ENCODE data around the gene DLG2. TPM values are rescaled to one million over a fixed set of nuclear protein-coding genes. Genes with fewer than 3 reads are reported as not detected.

The DLG2 gene
- total RNA-seq, 1 donor from 2014 or later, result 5.9 TPM

DNA sequence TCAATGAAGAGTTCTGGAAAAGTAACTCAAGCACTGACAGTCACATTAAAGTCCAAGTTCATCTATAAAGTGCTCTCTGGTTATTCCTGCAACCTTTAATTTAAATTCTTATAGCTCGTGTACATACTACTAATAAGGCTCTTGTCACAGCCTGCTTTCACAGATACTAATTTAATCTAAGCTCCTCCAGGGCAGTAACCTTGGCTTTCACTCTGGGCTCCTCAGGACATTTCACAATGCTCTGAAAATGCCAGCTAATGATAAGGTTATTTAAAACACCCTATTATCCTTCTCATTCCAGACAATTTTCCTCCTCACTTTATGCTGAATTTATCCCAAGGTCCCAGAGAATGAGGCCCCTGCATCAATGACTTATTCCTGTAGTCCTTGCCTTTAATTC is 2098.3 kb downstream of the DLG2 start:
- Mint-ChIP-seq H3K27ac (no peak overlapping the region), H3K27me3 (no peaks in the 10 kb centered on the region), H3K9me3 (no peaks in the 10 kb centered on the region), H3K36me3 (no peaks in the 10 kb centered on the region), H3K4me3 (no peak overlapping the region), H3K4me1 (ENCODE audit: unreplicated experiment) (no peaks in the 10 kb centered on the region)
- TF ChIP-seq, protein P1, sequence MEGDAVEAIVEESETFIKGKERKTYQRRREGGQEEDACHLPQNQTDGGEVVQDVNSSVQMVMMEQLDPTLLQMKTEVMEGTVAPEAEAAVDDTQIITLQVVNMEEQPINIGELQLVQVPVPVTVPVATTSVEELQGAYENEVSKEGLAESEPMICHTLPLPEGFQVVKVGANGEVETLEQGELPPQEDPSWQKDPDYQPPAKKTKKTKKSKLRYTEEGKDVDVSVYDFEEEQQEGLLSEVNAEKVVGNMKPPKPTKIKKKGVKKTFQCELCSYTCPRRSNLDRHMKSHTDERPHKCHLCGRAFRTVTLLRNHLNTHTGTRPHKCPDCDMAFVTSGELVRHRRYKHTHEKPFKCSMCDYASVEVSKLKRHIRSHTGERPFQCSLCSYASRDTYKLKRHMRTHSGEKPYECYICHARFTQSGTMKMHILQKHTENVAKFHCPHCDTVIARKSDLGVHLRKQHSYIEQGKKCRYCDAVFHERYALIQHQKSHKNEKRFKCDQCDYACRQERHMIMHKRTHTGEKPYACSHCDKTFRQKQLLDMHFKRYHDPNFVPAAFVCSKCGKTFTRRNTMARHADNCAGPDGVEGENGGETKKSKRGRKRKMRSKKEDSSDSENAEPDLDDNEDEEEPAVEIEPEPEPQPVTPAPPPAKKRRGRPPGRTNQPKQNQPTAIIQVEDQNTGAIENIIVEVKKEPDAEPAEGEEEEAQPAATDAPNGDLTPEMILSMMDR (conservative IDR thresholded peaks at IDR 0.05), result no peak
- no peak for DNase-seq (ENCODE audit: extremely low spot score, unreplicated experiment)

DNA sequence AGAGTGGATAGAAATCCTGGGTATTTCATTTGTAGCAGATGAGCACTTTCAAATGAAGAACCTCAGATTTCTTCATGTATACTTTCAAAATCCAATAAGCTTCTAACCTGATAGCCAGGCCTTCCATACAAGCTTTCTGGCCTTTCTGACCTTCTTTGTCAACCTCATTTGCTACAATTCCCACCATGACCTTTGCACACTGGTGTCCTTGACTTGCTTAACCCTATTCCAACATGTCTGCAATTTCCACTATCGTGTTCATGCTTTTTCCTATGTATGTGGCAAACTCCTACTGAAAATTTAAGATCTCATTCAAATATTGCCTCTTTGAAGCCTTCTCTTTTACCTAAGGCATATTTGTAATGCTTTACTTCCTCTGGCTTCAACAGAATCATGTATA is 2098.9 kb downstream of the DLG2 start:
- TF ChIP-seq, protein P1 (conservative IDR thresholded peaks at IDR 0.05), result no peak
- Mint-ChIP-seq H3K4me1 (ENCODE audit: unreplicated experiment) (no peaks in the 10 kb centered on the region), H3K4me3 (no peak overlapping the region), H3K36me3 (no peaks in the 10 kb centered on the region), H3K27me3 (no peaks in the 10 kb centered on the region), H3K9me3 (no peaks in the 10 kb centered on the region), H3K27ac (no peak overlapping the region)
- DNase-seq (ENCODE audit: extremely low spot score, unreplicated experiment), result no peak

DNA sequence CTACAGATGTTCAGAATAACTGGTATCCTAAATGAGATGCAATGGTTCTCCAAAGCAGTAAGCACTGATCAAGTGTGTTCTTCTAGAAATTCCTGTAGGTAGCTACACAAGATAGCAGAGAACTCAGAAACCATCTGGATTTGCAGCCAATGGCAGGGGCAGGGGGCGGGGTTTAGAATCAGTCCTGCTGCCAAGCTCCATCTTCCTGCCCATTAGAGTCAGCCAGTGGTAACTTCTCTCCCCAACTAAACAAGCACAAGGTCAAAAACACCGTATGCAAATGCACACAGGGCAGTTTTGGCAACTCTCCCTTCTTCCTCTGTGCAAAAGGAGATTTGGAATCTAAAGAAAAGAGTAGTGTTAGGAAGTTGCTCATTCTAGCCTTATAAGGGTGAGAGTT is 2103.5 kb downstream of the DLG2 start:
- Mint-ChIP-seq H3K9me3 (no peaks in the 10 kb centered on the region), H3K27ac (no peak overlapping the region), H3K36me3 (no peaks in the 10 kb centered on the region), H3K27me3 (no peaks in the 10 kb centered on the region), H3K4me1 (ENCODE audit: unreplicated experiment) (peaks cover 10% of the 10 kb centered on the region), H3K4me3 (no peak overlapping the region)
- DNase-seq (ENCODE audit: extremely low spot score, unreplicated experiment), result no peak
- TF ChIP-seq, protein P1 (conservative IDR thresholded peaks at IDR 0.05), result no peak

DNA sequence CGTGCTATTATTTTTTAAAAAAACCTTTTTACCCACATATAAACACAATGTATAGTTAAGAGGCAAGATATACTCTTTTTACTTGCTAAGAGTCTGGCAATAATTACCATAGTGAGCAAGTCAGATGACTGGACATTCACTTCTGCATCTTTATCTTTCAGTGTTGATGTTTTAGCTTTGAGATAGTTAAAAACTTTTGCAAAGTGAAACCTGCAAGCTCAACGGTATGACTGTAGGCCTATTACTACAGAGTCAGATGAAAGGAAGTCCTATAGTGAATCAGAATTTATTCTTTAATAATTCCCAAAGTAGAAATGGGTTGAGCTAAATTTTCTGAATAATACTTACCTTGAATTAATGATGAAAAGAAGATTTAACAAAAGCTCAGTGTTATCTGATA is 2104.2 kb downstream of the DLG2 start:
- DNase-seq (ENCODE audit: extremely low spot score, unreplicated experiment), result no peak
- no peaks in the 10 kb centered on the region for H3K9me3 Mint-ChIP-seq
- no peaks in the 10 kb centered on the region for H3K27me3 Mint-ChIP-seq
- no peak overlapping the region for H3K27ac Mint-ChIP-seq
- H3K4me1 Mint-ChIP-seq (ENCODE audit: unreplicated experiment), result peaks cover 10% of the 10 kb centered on the region
- H3K36me3 Mint-ChIP-seq, result no peaks in the 10 kb centered on the region
- no peak overlapping the region for H3K4me3 Mint-ChIP-seq
- TF ChIP-seq, protein P1 (conservative IDR thresholded peaks at IDR 0.05), result no peak

DNA sequence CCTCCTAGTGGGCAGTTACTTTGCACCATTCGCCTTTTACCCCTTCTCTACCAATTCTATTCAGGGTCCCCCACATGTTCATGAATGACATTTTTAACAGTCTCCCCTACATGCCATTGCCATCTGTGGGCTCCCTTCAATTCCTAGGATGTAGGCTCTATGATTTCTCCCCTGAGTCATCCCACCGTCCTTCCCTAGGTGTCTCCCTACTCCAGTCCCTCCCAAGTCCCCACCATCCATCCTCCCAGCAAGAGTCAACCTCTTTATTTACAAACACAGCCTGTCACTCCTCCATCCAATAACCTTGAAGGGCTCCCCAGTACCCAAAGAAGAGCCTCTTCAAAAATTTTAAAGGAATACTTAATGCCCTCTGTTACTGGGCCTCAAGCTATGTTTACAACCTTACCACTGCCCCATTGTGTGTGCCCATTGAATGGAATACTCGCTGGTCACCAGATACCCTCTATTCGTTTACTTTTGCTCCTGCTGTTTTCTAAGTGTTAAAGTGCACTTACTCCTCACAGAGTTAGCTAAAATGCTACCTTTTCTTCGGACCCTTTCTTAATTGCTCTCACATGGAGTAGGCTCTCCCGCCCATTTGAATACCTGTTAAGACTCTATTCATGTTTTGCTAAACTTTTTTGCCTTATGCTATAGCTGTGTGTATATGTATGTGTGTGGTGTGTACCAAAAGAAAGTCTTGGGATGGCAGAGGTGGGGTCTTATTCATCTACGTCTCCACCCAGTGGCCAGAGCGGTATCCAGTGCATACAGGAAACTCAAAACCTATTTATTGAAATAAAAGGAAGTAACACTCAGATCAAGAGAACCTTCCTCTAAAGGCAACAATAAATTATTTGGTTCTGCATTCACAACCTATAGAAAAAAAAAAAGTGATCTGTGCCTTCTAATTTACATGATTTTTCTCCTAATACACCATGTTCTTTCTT is 2105.2 kb downstream of the DLG2 start:
- H3K4me1 Mint-ChIP-seq (ENCODE audit: unreplicated experiment), result peaks cover 10% of the 10 kb centered on the region
- no peaks in the 10 kb centered on the region for H3K36me3 Mint-ChIP-seq
- no peaks in the 10 kb centered on the region for H3K27me3 Mint-ChIP-seq
- TF ChIP-seq, protein P1 (conservative IDR thresholded peaks at IDR 0.05), result peak; percentile 53
- no peak overlapping the region for H3K4me3 Mint-ChIP-seq
- H3K27ac Mint-ChIP-seq, result no peak overlapping the region
- DNase-seq (ENCODE audit: extremely low spot score, unreplicated experiment), result no peak
- no peaks in the 10 kb centered on the region for H3K9me3 Mint-ChIP-seq
